ENCODE results near the gene LPP. TPM values are rescaled to one million over a fixed set of nuclear protein-coding genes. Genes with fewer than 3 reads are reported as not detected.

LPP gene
- total and polyA plus RNA-seq, 2 of the 13 experiments (the other 11 are each of a cell fraction or from before 2014, with no cell fraction given): 19.2 to 29.9 TPM

DNA sequence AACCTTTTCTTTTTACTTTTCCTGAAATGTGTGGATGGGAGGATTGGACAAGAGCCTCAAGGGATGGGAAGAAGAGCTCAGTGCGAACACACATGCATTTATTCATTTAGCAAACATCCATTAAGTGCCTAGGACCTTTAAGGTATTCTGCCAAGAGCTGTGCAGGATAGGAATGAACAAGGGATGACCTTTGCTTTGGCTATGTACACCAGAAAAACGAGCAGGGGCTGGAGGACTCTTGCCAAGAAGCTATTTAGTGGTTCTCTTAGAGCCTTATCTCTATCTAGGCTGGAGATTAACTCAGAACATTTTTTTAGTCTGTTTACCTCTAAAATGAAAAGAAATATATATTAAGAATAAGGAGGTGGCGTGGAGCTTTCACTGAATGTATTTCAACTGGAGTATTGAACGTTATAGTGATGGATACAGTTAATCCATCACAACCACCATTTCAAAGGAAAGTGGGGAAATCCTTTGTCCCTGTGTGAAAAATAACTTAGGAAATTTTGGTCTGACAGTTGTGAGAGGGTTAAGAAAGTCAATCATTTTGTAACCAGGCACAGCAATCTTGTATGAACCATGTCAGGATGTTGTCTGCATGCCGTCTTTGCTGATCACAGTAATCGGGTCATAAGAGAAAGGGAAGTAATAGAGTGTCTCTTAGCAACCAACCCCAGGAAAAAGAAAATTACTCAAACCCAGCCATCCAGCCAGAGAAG is 279.0 kb downstream of the LPP start (continued):
- TF ChIP-seq ZNF30 (CRISPR knock-in tag; IDR thresholded peaks at IDR 0.05): no peak
- no peak for TF ChIP-seq ZNF589 (CRISPR knock-in tag; conservative IDR thresholded peaks at IDR 0.05)
- no peak for TF ChIP-seq FOXO1 (CRISPR knock-in tag; IDR thresholded peaks at IDR 0.05)

GRCh38 chr3:188433521-188434150 is 279.7 kb downstream of the LPP start:
- Histone ChIP-seq H3K4me1 (ENCODE audit: insufficient read depth, low read length) (peaks cover 7% of the 10 kb centered on the region), H3K27ac (ENCODE audit: extremely low read length, insufficient read depth, low read length) (no peak overlapping the region), H3K4me3 (replicated peaks in 1 of 3; ENCODE audit: insufficient read depth in 1 of 3, low read depth in 2 of 3, low read length in 3 of 3) (no peak overlapping the region), H4K20me1 (ENCODE audit: insufficient read depth, low read length) (no peaks in the 10 kb centered on the region), H3K27me3 (ENCODE audit: control insufficient read depth in 1 of 2, insufficient read depth in 2 of 2, low read length in 2 of 2) (no peaks in the 10 kb centered on the region), H3K9ac (ENCODE audit: insufficient read depth, low read depth, low read length) (no peak overlapping the region), H2AFZ (ENCODE audit: low read length) (no peak overlapping the region), H3K4me2 (ENCODE audit: low read depth, low read length) (no peak overlapping the region), H3K79me2 (ENCODE audit: insufficient read depth, low read length) (no peaks in the 10 kb centered on the region), H3K36me3 (replicated peaks in 1 of 2; ENCODE audit: control insufficient read depth in 1 of 2, insufficient read depth in 2 of 2, low read length in 2 of 2) (no peaks in the 10 kb centered on the region; a peak in 2 of 5 replicates), H3K9me3 (ENCODE audit: low read length) (no peaks in the 10 kb centered on the region)
- DNase-seq (ENCODE audit: low spot score): no peak
- ChIA-PET CTCF (ENCODE audit: low intra/inter-chr PET ratio, low total read pairs) (no interaction called here), POLR2A (no interaction called here)
- WGBS (ENCODE audit: low lambda C conversion rate): 97% methylated on average over 5 of the region's 5 CpGs
- no peak for FAIRE-seq
- TF ChIP-seq SIX4 (CRISPR knock-in tag; IDR thresholded peaks at IDR 0.05) (no peak), REXO4 (CRISPR knock-in tag; IDR thresholded peaks at IDR 0.05; ENCODE audit: borderline replicate concordance) (no peak), ZNF629 (CRISPR knock-in tag; conservative IDR thresholded peaks at IDR 0.05) (no peak), HOXA3 (CRISPR knock-in tag; IDR thresholded peaks at IDR 0.05) (no peak), RARG (CRISPR knock-in tag; IDR thresholded peaks at IDR 0.05; ENCODE audit: low read depth) (no peak), ZSCAN22 (CRISPR knock-in tag; IDR thresholded peaks at IDR 0.05) (no peak)
- in situ Hi-C loops (cut with HindIII; ENCODE audit: extremely low pct_ligation_motif_present, low pct_unique_long_range_greater_than_20kb) (no loop called here), intact Hi-C loops (cut with micrococcal nuclease; ENCODE audit: unreplicated experiment) (no loop called here)
- no TSS peak for BruUV-seq (replicated peaks)
- ATAC-seq: no peak
